ENCODE results near the gene BCHE.

Gene BCHE

GRCh38 chr3:165759041-165759440 lies 78.2 kb downstream of the BCHE start:
- no peak overlapping the region for H3K4me3 ChIP-seq (ENCODE audit: low read depth, low read length)
- DNase-seq (ENCODE audit: low read depth): no peak
- no peak for TF ChIP-seq CTCF (conservative IDR thresholded peaks at IDR 0.05; ENCODE audit: low read depth, low read length)

GRCh38 chr3:165755571-165755970 lies 81.7 kb downstream of the BCHE start:
- no peak for TF ChIP-seq CTCF (conservative IDR thresholded peaks at IDR 0.05; ENCODE audit: low read depth, low read length)

DNA sequence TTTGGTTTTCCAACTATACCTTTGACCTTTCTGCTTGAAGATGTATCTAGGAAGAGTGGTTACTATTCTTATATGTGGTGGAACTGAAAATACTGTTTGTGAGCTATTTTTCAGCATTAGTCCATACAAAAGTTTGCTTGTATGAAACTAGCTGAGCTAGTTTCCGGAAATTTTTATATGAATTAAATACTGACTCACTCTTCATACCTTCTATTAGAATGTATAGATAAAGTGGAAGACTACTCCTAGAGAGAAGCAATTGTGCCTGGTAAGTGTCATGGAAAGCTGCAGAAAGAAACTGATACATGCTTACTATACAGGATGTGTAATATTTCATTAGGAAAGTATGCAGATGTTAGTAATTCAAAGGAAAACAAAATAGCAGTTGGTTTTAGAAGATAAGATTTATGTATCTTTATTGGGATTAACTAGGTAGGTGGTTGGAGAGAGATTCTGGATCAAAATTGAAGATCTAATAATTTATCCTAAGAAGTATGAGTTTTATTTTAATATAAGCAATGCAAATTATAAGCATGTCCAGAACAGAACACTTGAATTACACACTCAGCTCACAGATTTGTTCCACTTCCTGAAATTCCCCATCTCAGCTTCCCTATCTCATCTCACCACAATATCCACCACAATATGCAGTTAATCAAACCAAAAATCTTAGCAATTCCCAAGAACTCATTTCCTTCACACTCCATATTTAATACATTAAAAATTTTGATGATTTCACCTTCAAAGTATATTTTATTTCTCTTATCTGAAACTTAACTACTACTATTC lies 82.8 kb downstream of the BCHE start:
- no peak for DNase-seq (ENCODE audit: low read depth)
- no peak for TF ChIP-seq CTCF (conservative IDR thresholded peaks at IDR 0.05; ENCODE audit: low read depth, low read length)
- H3K4me3 ChIP-seq (ENCODE audit: low read depth, low read length): no peak overlapping the region

More at GRCh38 chr3:165755571-165755970, 81.7 kb downstream of the BCHE start:
- DNase-seq (ENCODE audit: low read depth): no peak
- H3K4me3 ChIP-seq (ENCODE audit: low read depth, low read length): no peak overlapping the region

- no peak overlapping the region for H3K4me3 ChIP-seq (ENCODE audit: low read depth, low read length)
- TF ChIP-seq CTCF (conservative IDR thresholded peaks at IDR 0.05; ENCODE audit: low read depth, low read length): no peak
- DNase-seq (ENCODE audit: low read depth): peak; percentile 5
Observed at GRCh38 chr3:165753560-165753959, 83.7 kb downstream of the BCHE start.

DNA sequence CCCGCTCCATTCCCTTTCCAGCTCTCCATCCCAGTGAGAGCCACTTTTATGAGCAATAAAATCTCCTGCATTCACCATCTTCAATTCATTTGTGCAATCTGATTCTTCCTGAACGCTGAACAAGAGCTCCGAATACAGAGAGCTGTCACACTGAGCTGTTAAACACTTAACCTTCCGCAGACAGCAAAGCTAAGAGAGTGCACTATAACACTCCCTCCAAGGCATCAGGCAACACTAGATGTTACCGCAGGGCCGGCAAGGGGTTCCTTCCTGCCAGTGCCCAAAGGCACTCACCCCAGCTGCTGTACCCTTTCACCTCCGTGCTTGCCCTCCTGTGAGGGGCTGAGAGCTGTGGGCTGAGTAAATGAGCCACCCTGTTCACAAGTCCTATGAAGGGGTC lies 85.6 kb downstream of the BCHE start:
- DNase-seq (ENCODE audit: low read depth): no peak
- no peak for TF ChIP-seq CTCF (conservative IDR thresholded peaks at IDR 0.05; ENCODE audit: low read depth, low read length)
- no peak overlapping the region for H3K4me3 ChIP-seq (ENCODE audit: low read depth, low read length)

DNA sequence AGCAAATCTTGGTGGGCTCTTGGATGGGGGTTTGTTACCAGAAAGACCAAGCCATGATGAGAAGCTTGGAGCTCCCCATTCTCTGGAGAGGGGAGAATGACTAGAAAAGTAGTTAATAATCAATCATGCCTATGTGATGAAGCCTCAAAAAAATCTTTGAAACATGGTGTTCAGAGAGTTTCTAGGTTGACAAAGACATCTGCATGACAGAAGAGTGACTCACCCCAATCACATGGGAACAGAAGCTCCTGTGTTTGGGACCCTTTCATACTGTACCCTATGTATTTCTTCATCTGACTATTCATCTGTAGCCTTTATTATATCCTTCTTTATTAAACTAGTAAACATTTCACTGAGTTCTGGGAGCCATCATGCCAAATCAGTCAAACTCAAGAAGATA lies 87.4 kb downstream of the BCHE start:
- no peak overlapping the region for H3K4me3 ChIP-seq (ENCODE audit: low read depth, low read length)
- no peak for TF ChIP-seq CTCF (conservative IDR thresholded peaks at IDR 0.05; ENCODE audit: low read depth, low read length)
- no peak for DNase-seq (ENCODE audit: low read depth)

DNA sequence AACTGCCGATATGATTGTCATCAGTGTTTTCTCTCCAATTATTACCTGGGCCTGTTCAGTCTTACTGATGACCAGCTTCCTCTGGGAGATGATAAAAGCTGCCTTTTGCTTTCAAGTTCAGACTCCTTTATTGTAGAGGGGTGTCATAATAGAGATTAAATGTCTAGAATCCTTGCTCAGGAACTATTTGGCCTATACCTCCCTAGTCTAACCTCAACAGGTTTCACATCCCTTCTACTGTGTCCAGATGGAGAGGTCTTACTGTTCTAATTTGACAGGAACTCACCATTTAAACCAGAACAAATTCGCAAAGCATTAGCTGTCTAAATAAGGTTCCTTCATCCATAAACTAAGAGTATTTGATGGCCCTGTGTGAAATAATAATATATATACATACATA lies 88.0 kb downstream of the BCHE start:
- H3K4me3 ChIP-seq (ENCODE audit: low read depth, low read length): no peak overlapping the region
- TF ChIP-seq CTCF (conservative IDR thresholded peaks at IDR 0.05; ENCODE audit: low read depth, low read length): no peak
- DNase-seq (ENCODE audit: low read depth): no peak

Data from choroid plexus epithelial cell (primary cell).